Endodermal cell (in vitro differentiated cells): ENCODE results near the gene ADPRS. TPM values are rescaled to one million over a fixed set of nuclear protein-coding genes. Genes with fewer than 3 reads are reported as not detected.

Source experiments
- DNase-seq: peaks from one replicate; pipeline ENCODE4 v3.0.0-alpha.2; 2017
- H3K27ac ChIP-seq: 2 replicates; pipeline ENCODE4 v1.5.1; 2013; ENCODE audit warnings: mild to moderate bottlenecking, low read depth, low read length, moderate library complexity
- H3K27me3 ChIP-seq: 2 replicates; pipeline ENCODE4 v1.6.1; 2013; ENCODE audit warnings: mild to moderate bottlenecking, low read length, moderate library complexity; ENCODE audit not compliant: insufficient read depth, control insufficient read depth, poor library complexity, severe bottlenecking
- H3K36me3 ChIP-seq: 2 replicates; pipeline ENCODE4 v1.7.0; 2013; ENCODE audit warnings: mild to moderate bottlenecking, low read length, moderate library complexity; ENCODE audit not compliant: control insufficient read depth, insufficient read depth
- H3K4me1 ChIP-seq: one replicate; pipeline ENCODE4 v1.7.0; 2013; ENCODE audit warnings: low read length; ENCODE audit not compliant: control insufficient read depth, insufficient read depth
- H3K4me3 ChIP-seq: 2 replicates; pipeline ENCODE4 v1.5.1; 2013; ENCODE audit warnings: mild to moderate bottlenecking, low read length, moderate library complexity
- H3K9ac ChIP-seq: 2 replicates; pipeline ENCODE4 v1.6.1; 2013; ENCODE audit warnings: mild to moderate bottlenecking, low read length, moderate library complexity; ENCODE audit not compliant: poor library complexity, severe bottlenecking; ENCODE audit errors: extremely low read depth
- H3K9me3 ChIP-seq: 2 replicates; pipeline ENCODE4 v1.6.1; 2013; ENCODE audit warnings: mild to moderate bottlenecking, low read length, moderate library complexity; ENCODE audit not compliant: control insufficient read depth
- H3K27ac Mint-ChIP-seq: 2 replicates; pipeline ENCODE4 v1.8.0; 2020; ENCODE audit warnings: mixed read lengths
- H3K27me3 Mint-ChIP-seq: 2 replicates; pipeline ENCODE4 v1.8.0; 2021; ENCODE audit warnings: mild to moderate bottlenecking, mixed read lengths; ENCODE audit not compliant: insufficient read depth
- H3K36me3 Mint-ChIP-seq: 2 replicates; pipeline ENCODE4 v1.8.0; 2020; ENCODE audit warnings: low read depth, mixed read lengths
- H3K4me1 Mint-ChIP-seq: 2 replicates; pipeline ENCODE4 v1.8.0; 2020; ENCODE audit warnings: mixed read lengths
- H3K4me3 Mint-ChIP-seq: 2 replicates; pipeline ENCODE4 v1.8.0; 2020; ENCODE audit warnings: mild to moderate bottlenecking, moderate library complexity, mixed read lengths
- H3K9me3 Mint-ChIP-seq: 2 replicates; pipeline ENCODE4 v1.8.0; 2020; ENCODE audit warnings: mild to moderate bottlenecking, mixed read lengths
- WGBS, 2 experiments: methylation state at CpG; one replicate each; pipeline versions ENCODE4 v1.1.5 to v1.1.7; 2013; ENCODE audit warnings: missing lambda C conversion rate in 2 of 2, mixed read lengths in 1 of 2; ENCODE audit not compliant: insufficient coverage in 1 of 2, insufficient read length in 1 of 2; 5-methylcytosine and 5-hydroxymethylcytosine counted together
- total RNA-seq, 2 donors: library from RNA; stranded (reverse); fragmentation: NEBNext Ultra II Directional in 1 of 2; extraction: Animal tissue kit (Norgen Biotek cat#: 25700) in 1 of 2; gene quantifications; 2 replicates in 1 of 2; 3 replicates in 1 of 2; pipeline ENCODE4 v1.2.1, GENCODE V29; 2021
- TF ChIP-seq, protein P1 (sequence below): fragments of 200-600 bp; sonication (generic); conservative IDR thresholded peaks from 2 replicates; pipeline ENCODE4 v1.5.0; 2021; ENCODE audit warnings: antibody characterized with exemption, mild to moderate bottlenecking

ADPRS gene
- total RNA-seq, 2 donors from 2014 or later: 22.1 to 25.3 TPM

DNA sequence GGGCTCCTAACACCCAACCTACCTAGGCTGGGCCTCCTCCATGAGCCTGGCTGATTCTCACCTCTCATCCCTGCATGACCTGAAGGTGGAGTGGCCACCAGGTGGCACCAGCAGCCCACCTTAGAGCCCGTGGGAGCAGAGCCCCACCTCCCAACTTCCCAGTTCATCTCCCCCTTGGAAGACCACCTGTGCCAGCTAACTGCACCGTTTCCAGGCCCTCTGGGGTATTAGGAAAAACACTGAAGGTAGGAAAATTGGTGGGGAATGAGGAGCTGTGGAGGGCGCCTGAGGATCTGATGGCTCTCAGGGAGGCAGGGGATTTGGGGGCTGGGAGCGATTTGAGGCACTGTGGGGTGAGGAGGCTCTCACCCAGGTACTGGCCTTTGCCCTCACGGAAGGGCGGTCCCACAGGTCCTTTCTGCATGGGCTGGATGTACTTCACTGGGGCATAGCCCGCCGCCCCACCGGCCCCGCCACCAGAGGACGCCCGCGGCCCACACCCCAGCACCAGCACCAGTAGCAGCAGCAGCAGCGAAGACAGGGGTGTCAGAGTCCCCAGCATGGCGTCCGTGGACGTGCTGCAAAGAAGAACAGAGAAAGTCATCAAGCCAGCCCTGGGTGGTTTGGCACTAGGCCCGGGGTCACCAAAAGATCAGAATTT, 11.1 kb downstream of the ADPRS start:
- 59 to 86% methylated on average over 10 to 18 of the region's 18 CpGs for WGBS, 2 experiments
- H3K4me1 ChIP-seq: no peaks in the 10 kb centered on the region
- Mint-ChIP-seq H3K27me3 (no peaks in the 10 kb centered on the region), H3K27ac (no peak overlapping the region), H3K36me3 (peaks cover 9% of the 10 kb centered on the region), H3K4me3 (no peak overlapping the region), H3K9me3 (no peaks in the 10 kb centered on the region), H3K4me1 (peaks cover 2% of the 10 kb centered on the region)
- TF ChIP-seq, protein P1, sequence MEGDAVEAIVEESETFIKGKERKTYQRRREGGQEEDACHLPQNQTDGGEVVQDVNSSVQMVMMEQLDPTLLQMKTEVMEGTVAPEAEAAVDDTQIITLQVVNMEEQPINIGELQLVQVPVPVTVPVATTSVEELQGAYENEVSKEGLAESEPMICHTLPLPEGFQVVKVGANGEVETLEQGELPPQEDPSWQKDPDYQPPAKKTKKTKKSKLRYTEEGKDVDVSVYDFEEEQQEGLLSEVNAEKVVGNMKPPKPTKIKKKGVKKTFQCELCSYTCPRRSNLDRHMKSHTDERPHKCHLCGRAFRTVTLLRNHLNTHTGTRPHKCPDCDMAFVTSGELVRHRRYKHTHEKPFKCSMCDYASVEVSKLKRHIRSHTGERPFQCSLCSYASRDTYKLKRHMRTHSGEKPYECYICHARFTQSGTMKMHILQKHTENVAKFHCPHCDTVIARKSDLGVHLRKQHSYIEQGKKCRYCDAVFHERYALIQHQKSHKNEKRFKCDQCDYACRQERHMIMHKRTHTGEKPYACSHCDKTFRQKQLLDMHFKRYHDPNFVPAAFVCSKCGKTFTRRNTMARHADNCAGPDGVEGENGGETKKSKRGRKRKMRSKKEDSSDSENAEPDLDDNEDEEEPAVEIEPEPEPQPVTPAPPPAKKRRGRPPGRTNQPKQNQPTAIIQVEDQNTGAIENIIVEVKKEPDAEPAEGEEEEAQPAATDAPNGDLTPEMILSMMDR: peak; percentile 94
- no peaks in the 10 kb centered on the region for H3K27me3 ChIP-seq
- peak; percentile 97 for DNase-seq
- no peak overlapping the region for H3K27ac ChIP-seq
- H3K36me3 ChIP-seq: peaks cover 4% of the 10 kb centered on the region
- no peaks in the 10 kb centered on the region for H3K9me3 ChIP-seq
- no peak overlapping the region for H3K9ac ChIP-seq
- no peak overlapping the region for H3K4me3 ChIP-seq

DNA sequence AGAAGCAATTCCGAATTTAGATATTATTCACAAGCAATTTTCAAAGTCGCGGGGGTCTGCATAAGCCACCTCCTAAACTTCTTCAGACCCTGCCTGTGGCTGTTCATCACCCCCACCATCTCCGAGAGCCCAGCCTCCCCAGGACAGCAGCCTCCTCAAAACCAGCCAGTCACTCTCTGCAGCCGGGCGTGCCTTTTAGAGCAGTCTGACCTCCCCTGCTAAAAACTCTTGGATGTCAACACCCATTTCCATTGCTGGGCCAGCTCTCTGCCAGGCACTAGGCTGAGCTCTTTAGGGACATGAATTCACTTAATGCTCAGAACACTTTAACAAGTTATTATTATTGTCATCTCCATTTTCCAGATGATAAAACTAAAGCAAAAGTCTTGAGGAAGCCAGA, 11.7 kb downstream of the ADPRS start:
- Histone ChIP-seq H3K4me1 (no peaks in the 10 kb centered on the region), H3K9me3 (no peaks in the 10 kb centered on the region), H3K27me3 (no peaks in the 10 kb centered on the region), H3K27ac (no peak overlapping the region), H3K36me3 (peaks cover 3% of the 10 kb centered on the region), H3K4me3 (no peak overlapping the region), H3K9ac (no peak overlapping the region)
- Mint-ChIP-seq H3K36me3 (peaks cover 5% of the 10 kb centered on the region), H3K4me3 (no peak overlapping the region), H3K4me1 (peaks cover 2% of the 10 kb centered on the region), H3K9me3 (no peaks in the 10 kb centered on the region), H3K27me3 (no peaks in the 10 kb centered on the region), H3K27ac (no peak overlapping the region)
- TF ChIP-seq, protein P1: no peak
- WGBS, 2 experiments: 91 to 100% methylated on average over 3 to 6 of the region's 6 CpGs
- DNase-seq: no peak

DNA sequence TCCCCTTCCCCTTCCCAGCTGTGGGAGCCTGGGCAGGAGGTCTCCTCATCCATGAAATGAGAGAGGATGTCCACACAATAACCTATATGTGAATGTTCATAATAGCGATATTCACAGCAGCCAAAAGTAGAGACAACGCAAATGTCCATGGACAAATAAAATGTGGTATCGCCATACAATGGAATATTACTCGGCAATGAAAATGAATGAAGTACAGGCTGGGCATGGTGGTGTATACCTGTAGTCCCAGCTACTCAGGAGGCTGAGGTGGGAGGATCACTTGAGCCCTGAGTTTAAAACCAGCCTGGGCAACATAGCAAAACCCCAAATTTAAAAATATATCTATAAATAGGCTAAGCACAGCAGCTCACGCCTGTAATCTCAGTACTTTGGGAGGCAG, 12.9 kb downstream of the ADPRS start:
- DNase-seq: no peak
- Histone ChIP-seq H3K4me3 (no peak overlapping the region), H3K27ac (no peak overlapping the region), H3K9ac (no peak overlapping the region), H3K36me3 (no peaks in the 10 kb centered on the region), H3K27me3 (no peaks in the 10 kb centered on the region), H3K9me3 (no peaks in the 10 kb centered on the region), H3K4me1 (no peaks in the 10 kb centered on the region)
- TF ChIP-seq, protein P1: no peak
- Mint-ChIP-seq H3K9me3 (no peaks in the 10 kb centered on the region), H3K4me1 (peaks cover 2% of the 10 kb centered on the region), H3K4me3 (no peak overlapping the region), H3K27ac (no peak overlapping the region), H3K27me3 (no peaks in the 10 kb centered on the region), H3K36me3 (no peaks in the 10 kb centered on the region)
- 96 to 100% methylated on average over 4 to 5 of the region's 5 CpGs for WGBS, 2 experiments
